Stimulated activated CD8-positive, alpha-beta memory T cell treated with anti-CD3 and anti-CD28 coated beads, Interleukin-12 subunit alpha, Interleukin-12 subunit beta, amount 100 ng/mL, for 4 hours (primary cell): ENCODE data around the gene VENTX.

Experiments used
- DNase-seq: peaks from one replicate; pipeline ENCODE4 v3.0.0-alpha.2; 2020; ENCODE audit warnings: low read depth

VENTX gene

GRCh38 chr10:133202778-133203651 lies 34.6 kb upstream of the VENTX start:
- no peak for DNase-seq

- no peak for DNase-seq
Measured at GRCh38 chr10:133203652-133204195, 33.9 kb upstream of the VENTX start.

- DNase-seq = no peak
Measured at GRCh38 chr10:133204226-133205015, 33.2 kb upstream of the VENTX start.

- DNase-seq = no peak
Measured at GRCh38 chr10:133205146-133205545, 32.5 kb upstream of the VENTX start.

GRCh38 chr10:133206356-133207040 lies 31.2 kb upstream of the VENTX start:
- DNase-seq = no peak

GRCh38 chr10:133207041-133207600 lies 30.5 kb upstream of the VENTX start:
- no peak for DNase-seq

GRCh38 chr10:133207627-133208026 lies 30.0 kb upstream of the VENTX start:
- DNase-seq = no peak

GRCh38 chr10:133208466-133208865 lies 29.2 kb upstream of the VENTX start:
- DNase-seq = no peak

GRCh38 chr10:133209117-133209516 lies 28.5 kb upstream of the VENTX start:
- no peak for DNase-seq

GRCh38 chr10:133209641-133210040 lies 28.0 kb upstream of the VENTX start:
- no peak for DNase-seq

GRCh38 chr10:133210398-133211140 lies 27.1 kb upstream of the VENTX start:
- no peak for DNase-seq

GRCh38 chr10:133211141-133211830 lies 26.4 kb upstream of the VENTX start:
- DNase-seq = no peak

GRCh38 chr10:133211959-133212852 lies 25.4 kb upstream of the VENTX start:
- DNase-seq = no peak

- DNase-seq = no peak
Measured at GRCh38 chr10:133212853-133213494, 24.7 kb upstream of the VENTX start.

GRCh38 chr10:133213641-133214467 lies 23.8 kb upstream of the VENTX start:
- no peak for DNase-seq

GRCh38 chr10:133214468-133215410 lies 22.9 kb upstream of the VENTX start:
- no peak for DNase-seq

- DNase-seq = no peak
Measured at GRCh38 chr10:133215586-133215985, 22.1 kb upstream of the VENTX start.
